ENCODE results near the gene C6orf136.
"Not testable (repeated sequence)": the region's sequence is repeated elsewhere in the genome, so short reads cannot be mapped to it uniquely, and the experiment has no call there.

C6orf136 gene

GRCh38 chr6:30654798-30655742 lies 8.1 kb downstream of the C6orf136 start:
- TF ChIP-seq CTCF (IDR thresholded peaks at IDR 0.05; ENCODE audit: low read depth, low read length) = no peak

GRCh38 chr6:30655743-30656094 lies 8.8 kb downstream of the C6orf136 start:
- H3K4me3 ChIP-seq (ENCODE audit: low read depth, low read length) = no peak overlapping the region
- no peak for TF ChIP-seq CTCF (IDR thresholded peaks at IDR 0.05; ENCODE audit: low read depth, low read length)

More at GRCh38 chr6:30654798-30655742, 8.1 kb downstream of the C6orf136 start:
- H3K4me3 ChIP-seq (ENCODE audit: low read depth, low read length) = no peak overlapping the region

- H3K4me3 ChIP-seq (ENCODE audit: low read depth, low read length) = no peak overlapping the region
- TF ChIP-seq CTCF (IDR thresholded peaks at IDR 0.05; ENCODE audit: low read depth, low read length) = no peak
These were observed 9.6 kb downstream of the C6orf136 start for GRCh38 chr6:30656513-30656912.

DNA sequence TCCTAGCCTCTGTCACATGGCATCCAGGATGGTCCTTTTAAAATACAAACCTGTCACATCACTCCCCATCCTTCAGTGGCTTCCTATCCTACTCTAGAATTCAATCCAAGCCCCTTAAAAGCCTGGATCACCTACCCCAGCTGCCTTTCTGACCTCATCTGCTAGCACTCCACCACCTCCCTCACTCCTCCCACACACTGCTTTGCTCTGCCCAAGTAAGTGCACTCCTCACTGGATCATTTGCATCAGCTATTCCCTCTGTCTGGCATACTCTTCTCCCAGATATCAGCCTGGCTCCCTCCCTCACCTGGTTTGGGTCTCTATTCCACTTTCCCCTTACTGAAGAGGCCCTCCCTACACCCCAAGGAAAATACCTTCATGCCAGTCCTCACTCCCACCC lies 10.5 kb downstream of the C6orf136 start:
- no peak for TF ChIP-seq CTCF (IDR thresholded peaks at IDR 0.05; ENCODE audit: low read depth, low read length)
- no peak overlapping the region for H3K4me3 ChIP-seq (ENCODE audit: low read depth, low read length)

GRCh38 chr6:30657922-30658321 lies 11.0 kb downstream of the C6orf136 start:
- H3K4me3 ChIP-seq (ENCODE audit: low read depth, low read length) = not testable (repeated sequence)

GRCh38 chr6:30664994-30665767 lies 18.2 kb downstream of the C6orf136 start:
- no peak for TF ChIP-seq CTCF (IDR thresholded peaks at IDR 0.05; ENCODE audit: low read depth, low read length)

DNA sequence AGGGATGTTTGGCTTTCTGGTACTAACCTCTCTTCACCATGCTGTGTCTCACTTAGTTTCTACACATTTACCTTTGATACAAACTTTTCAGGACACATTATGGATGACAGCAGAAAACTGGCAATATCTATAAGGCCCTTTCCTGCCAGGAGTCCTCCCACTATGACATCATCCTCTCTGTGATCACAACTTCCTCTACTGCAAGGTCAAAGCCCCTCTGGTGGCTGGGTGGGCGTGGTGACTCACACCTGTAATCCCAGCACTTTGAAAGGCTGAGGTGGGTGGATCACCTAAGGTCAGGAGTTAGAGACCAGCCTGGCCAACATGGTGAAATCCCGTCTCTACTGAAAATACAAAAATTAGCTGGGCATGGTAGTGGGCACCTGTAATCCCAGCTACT lies 19.4 kb downstream of the C6orf136 start:
- H3K4me3 ChIP-seq (ENCODE audit: low read depth, low read length) = not testable (repeated sequence)

More at GRCh38 chr6:30664994-30665767, 18.2 kb downstream of the C6orf136 start:
- no peak overlapping the region for H3K4me3 ChIP-seq (ENCODE audit: low read depth, low read length)

Data from WI38 (cell line).